ENCODE data around the gene CINP. TPM values are rescaled to one million over a fixed set of nuclear protein-coding genes. Genes with fewer than 3 reads are reported as not detected.

Gene CINP
- total and polyA plus RNA-seq, 9 of the 15 experiments (the other 6 are each of a cell fraction or from before 2014, with no cell fraction given): 36.3 to 63.2 (median 43.7) TPM

DNA sequence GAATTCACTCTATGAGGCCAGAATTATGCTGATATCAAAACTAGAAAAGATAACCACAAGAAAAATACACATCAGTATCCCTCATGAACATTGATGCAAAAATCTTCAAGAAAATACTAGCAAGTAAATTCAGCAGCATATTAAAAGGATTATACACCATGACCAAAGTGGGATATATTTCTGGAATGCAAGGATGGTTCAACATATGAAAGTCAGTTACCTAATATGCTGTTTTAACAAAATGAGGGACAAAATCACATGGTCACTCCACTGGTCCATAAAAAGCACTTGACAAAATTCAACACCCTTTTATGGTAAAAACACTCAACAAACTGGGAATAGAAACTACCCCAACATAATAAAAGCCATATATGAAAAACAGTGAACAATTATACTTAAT, 40.3 kb upstream of the CINP start:
- Histone ChIP-seq H2AFZ (ENCODE audit: low read depth, low read length) (no peak overlapping the region), H4K20me1 (replicated peaks; ENCODE audit: control insufficient read depth, insufficient read depth, low read length) (no peaks in the 10 kb centered on the region), H3K9me3 (replicated peaks; ENCODE audit: control insufficient read depth, insufficient read depth, low read depth, low read length) (no peaks in the 10 kb centered on the region; the same call in 1 of the 2 replicates), H3K79me2 (ENCODE audit: control insufficient read depth, insufficient read depth, low read length) (no peaks in the 10 kb centered on the region), H3K4me2 (ENCODE audit: insufficient read depth, low read length) (no peak overlapping the region), H3K36me3 (ENCODE audit: control insufficient read depth, insufficient read depth, low read length) (no peaks in the 10 kb centered on the region), H3K27me3 (ENCODE audit: control insufficient read depth in 2 of 2, insufficient read depth in 2 of 2, low read length in 2 of 2) (no peaks in the 10 kb centered on the region), H3K4me3 (no peak overlapping the region), H3K9me1 (ENCODE audit: control insufficient read depth, insufficient read depth, low read length) (no peaks in the 10 kb centered on the region), H3K9ac (ENCODE audit: insufficient read depth in 1 of 2, low read depth in 2 of 2, low read length in 2 of 2) (no peak overlapping the region), H3K4me1 (replicated peaks in 1 of 2; ENCODE audit: control insufficient read depth in 2 of 2, insufficient read depth in 2 of 2, low read length in 2 of 2) (no peaks in the 10 kb centered on the region), H3K27ac (ENCODE audit: extremely low read depth, low read depth, low read length) (no peak overlapping the region)
- no peak for FAIRE-seq
- POLR2A ChIA-PET: no interaction called here
- no peak for DNase-seq (ENCODE audit: extremely low read depth in 1 of 4, low spot score in 3 of 4)
- TF ChIP-seq ZNF324 (CRISPR knock-in tag; IDR thresholded peaks at IDR 0.05) (peak; percentile 97), ZNF507 (tag; conservative IDR thresholded peaks at IDR 0.05) (peak; percentile 42; the same call in 1 of the 2 replicates), RFX7 (CRISPR knock-in tag; IDR thresholded peaks at IDR 0.05) (no peak), CBX3 (IDR thresholded peaks at IDR 0.05; ENCODE audit: borderline replicate concordance in 1 of 2, low read length in 2 of 2) (peak in 1 of 2 experiments; percentile 53; a peak in 1 of 3 replicates)
- CTCF ChIA-PET (ENCODE audit: low intra/inter-chr PET ratio): no interaction called here
- intact Hi-C loops (cut with micrococcal nuclease): no loop called here
- in situ Hi-C loops (cut with MboI): no loop called here
- no TSS peak for BruUV-seq (replicated peaks)
- ATAC-seq: no peak

DNA sequence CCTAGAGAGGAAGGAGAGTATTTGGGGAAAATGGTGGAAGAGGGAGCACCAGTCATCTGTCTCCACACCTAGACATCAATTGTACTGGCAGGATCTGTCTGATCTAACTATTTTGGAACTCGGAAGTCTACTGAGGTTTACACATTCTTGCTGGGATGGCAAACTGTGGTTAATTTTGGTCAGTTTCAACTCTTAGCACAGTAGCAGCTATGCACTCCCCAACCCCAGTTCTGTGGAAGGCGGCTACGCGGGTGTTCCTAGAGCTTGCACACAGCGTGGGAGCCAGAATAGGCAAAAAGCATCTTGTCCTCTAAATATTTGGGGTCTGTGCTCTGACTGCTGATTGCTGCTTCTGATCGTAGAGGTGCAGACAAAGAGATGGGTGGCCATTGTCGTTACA, 33.8 kb upstream of the CINP start:
- intact Hi-C loops (cut with micrococcal nuclease) (no loop called here), in situ Hi-C loops (cut with MboI) (no loop called here)
- Histone ChIP-seq H3K79me2 (ENCODE audit: control insufficient read depth, insufficient read depth, low read length) (no peaks in the 10 kb centered on the region; the same call in 2 of the 3 replicates), H3K27me3 (ENCODE audit: control insufficient read depth in 2 of 2, insufficient read depth in 2 of 2, low read length in 2 of 2) (no peaks in the 10 kb centered on the region), H3K4me1 (replicated peaks in 1 of 2; ENCODE audit: control insufficient read depth in 2 of 2, insufficient read depth in 2 of 2, low read length in 2 of 2) (no peaks in the 10 kb centered on the region; a peak in 1 of 5 replicates), H3K4me2 (ENCODE audit: insufficient read depth, low read length) (no peak overlapping the region), H3K9me3 (replicated peaks; ENCODE audit: control insufficient read depth, insufficient read depth, low read depth, low read length) (no peaks in the 10 kb centered on the region), H2AFZ (ENCODE audit: low read depth, low read length) (no peak overlapping the region), H3K4me3 (no peak overlapping the region), H3K36me3 (ENCODE audit: control insufficient read depth, insufficient read depth, low read length) (no peaks in the 10 kb centered on the region), H3K9me1 (ENCODE audit: control insufficient read depth, insufficient read depth, low read length) (no peaks in the 10 kb centered on the region), H3K9ac (ENCODE audit: insufficient read depth in 1 of 2, low read depth in 2 of 2, low read length in 2 of 2) (no peak overlapping the region), H4K20me1 (replicated peaks; ENCODE audit: control insufficient read depth, insufficient read depth, low read length) (no peaks in the 10 kb centered on the region), H3K27ac (ENCODE audit: extremely low read depth, low read depth, low read length) (no peak overlapping the region)
- POLR2A ChIA-PET: no interaction called here
- no peak for ATAC-seq
- CTCF ChIA-PET (ENCODE audit: low intra/inter-chr PET ratio): no interaction called here
- no peak for DNase-seq (ENCODE audit: extremely low read depth in 1 of 4, low spot score in 3 of 4)
- no peak for FAIRE-seq
- BruUV-seq (replicated peaks): no TSS peak
- TF ChIP-seq TAF9B (IDR thresholded peaks at IDR 0.05; ENCODE audit: partially characterized antibody) (no peak), ZBTB17 (CRISPR knock-in tag; IDR thresholded peaks at IDR 0.05) (no peak), ZFP36 (IDR thresholded peaks at IDR 0.05; ENCODE audit: low read depth, low read length, partially characterized antibody) (no peak)
- TF ChIP-seq, protein P1, sequence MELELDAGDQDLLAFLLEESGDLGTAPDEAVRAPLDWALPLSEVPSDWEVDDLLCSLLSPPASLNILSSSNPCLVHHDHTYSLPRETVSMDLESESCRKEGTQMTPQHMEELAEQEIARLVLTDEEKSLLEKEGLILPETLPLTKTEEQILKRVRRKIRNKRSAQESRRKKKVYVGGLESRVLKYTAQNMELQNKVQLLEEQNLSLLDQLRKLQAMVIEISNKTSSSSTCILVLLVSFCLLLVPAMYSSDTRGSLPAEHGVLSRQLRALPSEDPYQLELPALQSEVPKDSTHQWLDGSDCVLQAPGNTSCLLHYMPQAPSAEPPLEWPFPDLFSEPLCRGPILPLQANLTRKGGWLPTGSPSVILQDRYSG (tag; conservative IDR thresholded peaks at IDR 0.05; ENCODE audit: low read depth): no peak
- 36% methylated on average over 4 of the region's 7 CpGs for WGBS (ENCODE audit: insufficient coverage, low coverage, missing lambda C conversion rate)
